ENCODE measurements around the gene PAH. TPM values are rescaled to one million over a fixed set of nuclear protein-coding genes. Genes with fewer than 3 reads are reported as not detected.

Gene PAH
- total and polyA plus RNA-seq, 2 of the 4 experiments (the other 2 are of a cell fraction) = not detected

- no peak overlapping the region for H2BK20ac ChIP-seq (ENCODE audit: low read depth, low read length)
- H3K18ac ChIP-seq (ENCODE audit: low read depth, low read length) = no peak overlapping the region
- TF ChIP-seq MAFK (IDR thresholded peaks at IDR 0.05; ENCODE audit: low read depth, low read length) (no peak), ELK1 (IDR thresholded peaks at IDR 0.05; ENCODE audit: borderline replicate concordance, low read depth, low read length) (no peak), NFE2L2 (IDR thresholded peaks at IDR 0.05; ENCODE audit: low read depth, low read length) (no peak), SMC3 (IDR thresholded peaks at IDR 0.05; ENCODE audit: low read depth, low read length) (no peak), RCOR1 (IDR thresholded peaks at IDR 0.05; ENCODE audit: insufficient replicate concordance, low read length) (no peak), CEBPB (IDR thresholded peaks at IDR 0.05; ENCODE audit: low read depth, low read length) (no peak), MXI1 (IDR thresholded peaks at IDR 0.05; ENCODE audit: borderline replicate concordance, low read depth, low read length) (no peak), RAD21 (IDR thresholded peaks at IDR 0.05; ENCODE audit: low read length) (no peak)
- no peak overlapping the region for H4K91ac ChIP-seq (ENCODE audit: insufficient read depth, low read depth, low read length)
- no peak overlapping the region for H2AK9ac ChIP-seq (replicated peaks; ENCODE audit: low read depth, low read length, poor library complexity)
- WGBS, 2 experiments (ENCODE audit: extremely low coverage in 2 of 2, insufficient read length in 1 of 2) = 82% methylated on average over 2 of the region's 9 CpGs; no CpG with 5 or more reads in 1 of the 2 experiments
- no peak for DNase-seq
- CTCF ChIA-PET = no interaction called here
- H3K14ac ChIP-seq (replicated peaks; ENCODE audit: low read depth, low read length) = no peak overlapping the region
- H3K36me3 ChIP-seq (ENCODE audit: control insufficient read depth, insufficient read depth, low read length) = no peaks in the 10 kb centered on the region
- no peaks in the 10 kb centered on the region for H3K79me1 ChIP-seq (ENCODE audit: low read depth in 1 of 2, low read length in 2 of 2)
- H3K27ac ChIP-seq (ENCODE audit: insufficient read depth, low read length) = no peak overlapping the region
- H3K4me1 ChIP-seq (ENCODE audit: control insufficient read depth, insufficient read depth, low read length) = no peaks in the 10 kb centered on the region
- POLR2A ChIA-PET (ENCODE audit: unreplicated experiment) = no interaction called here
- H2BK15ac ChIP-seq (ENCODE audit: low read depth, low read length) = no peak overlapping the region
- no peak overlapping the region for H2BK120ac ChIP-seq (ENCODE audit: low read depth, low read length)
- intact Hi-C loops (cut with micrococcal nuclease) = no loop called here
- H3K9me3 ChIP-seq (ENCODE audit: control insufficient read depth, insufficient read depth, low read length) = peaks cover 11% of the 10 kb centered on the region
- H3K9me1 ChIP-seq (ENCODE audit: insufficient read depth, low read length) = no peaks in the 10 kb centered on the region
- BruUV-seq (replicated peaks) = no TSS peak
- no peak overlapping the region for H2BK5ac ChIP-seq (ENCODE audit: low read depth, low read length, poor library complexity, severe bottlenecking)
- no peaks in the 10 kb centered on the region for H3K27me3 ChIP-seq (ENCODE audit: control insufficient read depth, insufficient read depth, low read length)
- dilution Hi-C loops (cut with HindIII; ENCODE audit: low sequenced_read_pairs, unreplicated experiment) = no loop called here
- no peak overlapping the region for H3K4ac ChIP-seq (ENCODE audit: low read depth, low read length)
- H3K4me2 ChIP-seq (ENCODE audit: low read depth, low read length) = no peak overlapping the region
- H2AK5ac ChIP-seq (ENCODE audit: low read depth, low read length) = no peak overlapping the region
- ATAC-seq (ENCODE audit: low read depth) = no peak
- H2AFZ ChIP-seq (replicated peaks; ENCODE audit: low read length, poor library complexity) = no peak overlapping the region
- no peak overlapping the region for H4K5ac ChIP-seq (ENCODE audit: low read depth, low read length)
- H4K8ac ChIP-seq (ENCODE audit: low read depth in 2 of 2, low read length in 2 of 2) = no peak overlapping the region
- no peak overlapping the region for H3K23ac ChIP-seq (ENCODE audit: low read depth, low read length)
- H4K20me1 ChIP-seq (ENCODE audit: insufficient read depth, low read length) = no peaks in the 10 kb centered on the region
- H3K9ac ChIP-seq (ENCODE audit: low read depth, low read length) = no peak overlapping the region
- in situ Hi-C loops (cut with MboI; ENCODE audit: low sequenced_read_pairs) = no loop called here
- H3K56ac ChIP-seq (ENCODE audit: extremely low read depth, insufficient read depth, low read length) = no peak overlapping the region
- no peak overlapping the region for H3K4me3 ChIP-seq (ENCODE audit: insufficient read depth, low read depth, low read length)
Observed at GRCh38 chr12:102874819-102875218, 42.2 kb downstream of the PAH start.

Measured in IMR-90 (cell line).